ENCODE results near the gene CHERP.
"Not testable (repeated sequence)": the region's sequence is repeated elsewhere in the genome, so short reads cannot be mapped to it uniquely, and the experiment has no call there.

The CHERP gene

GRCh38 chr19:16543734-16544133 is 1.5 kb upstream of the CHERP start:
- DNase-seq (ENCODE audit: low read depth, low spot score) = not testable (repeated sequence)

- DNase-seq (ENCODE audit: low read depth, low spot score) = no peak
These were observed 754 bp upstream of the CHERP start for GRCh38 chr19:16542910-16543472.

- no peak for DNase-seq (ENCODE audit: low read depth, low spot score)
These were observed 652 bp downstream of the CHERP start for GRCh38 chr19:16541526-16542044.

- no peak for DNase-seq (ENCODE audit: low read depth, low spot score)
These were observed 1.3 kb downstream of the CHERP start for GRCh38 chr19:16540948-16541347.

GRCh38 chr19:16537111-16537510 is 5.1 kb downstream of the CHERP start:
- DNase-seq (ENCODE audit: low read depth, low spot score) = no peak

GRCh38 chr19:16536130-16536529 is 6.1 kb downstream of the CHERP start:
- no peak for DNase-seq (ENCODE audit: low read depth, low spot score)

- DNase-seq (ENCODE audit: low read depth, low spot score) = no peak
These were observed 6.9 kb downstream of the CHERP start for GRCh38 chr19:16535381-16535780.

GRCh38 chr19:16532440-16533234 is 9.6 kb downstream of the CHERP start:
- DNase-seq (ENCODE audit: low read depth, low spot score) = no peak

GRCh38 chr19:16531380-16531669 is 10.9 kb downstream of the CHERP start:
- DNase-seq (ENCODE audit: low read depth, low spot score) = no peak

- no peak for DNase-seq (ENCODE audit: low read depth, low spot score)
These were observed 11.5 kb downstream of the CHERP start for GRCh38 chr19:16530540-16531379.

GRCh38 chr19:16529466-16530144 is 12.6 kb downstream of the CHERP start:
- DNase-seq (ENCODE audit: low read depth, low spot score) = no peak

GRCh38 chr19:16527971-16528521 is 14.2 kb downstream of the CHERP start:
- DNase-seq (ENCODE audit: low read depth, low spot score) = no peak

- no peak for DNase-seq (ENCODE audit: low read depth, low spot score)
These were observed 14.8 kb downstream of the CHERP start for GRCh38 chr19:16527334-16527935.

GRCh38 chr19:16525751-16526481 is 16.3 kb downstream of the CHERP start:
- DNase-seq (ENCODE audit: low read depth, low spot score) = no peak

GRCh38 chr19:16524991-16525734 is 17.1 kb downstream of the CHERP start:
- no peak for DNase-seq (ENCODE audit: low read depth, low spot score)

- no peak for DNase-seq (ENCODE audit: low read depth, low spot score)
These were observed 19.5 kb downstream of the CHERP start for GRCh38 chr19:16522559-16523377.

- DNase-seq (ENCODE audit: low read depth, low spot score) = no peak
These were observed 20.4 kb downstream of the CHERP start for GRCh38 chr19:16521715-16522289.

- DNase-seq (ENCODE audit: low read depth, low spot score) = no peak
These were observed 21.1 kb downstream of the CHERP start for GRCh38 chr19:16520986-16521624.

All from activated CD4-positive, CD25-positive, alpha-beta regulatory T cell treated with anti-CD3 and anti-CD28 coated beads, Interleukin-2, amount 50 U/mL, for 16 hours (primary cell).